Measurements from ENCODE around the gene SUFU. TPM values are rescaled to one million over a fixed set of nuclear protein-coding genes. Genes with fewer than 3 reads are reported as not detected.

The SUFU gene
- total RNA-seq, 1 donor from 2014 or later: 0.79 TPM

- no peak for FAIRE-seq
- Histone ChIP-seq H3K36me3 (ENCODE audit: control insufficient read depth, insufficient read depth, low read length) (peaks cover 4% of the 10 kb centered on the region), H3K27me3 (ENCODE audit: control insufficient read depth, insufficient read depth, low read length) (no peaks in the 10 kb centered on the region), H3K4me3 (ENCODE audit: low read depth, low read length) (no peak overlapping the region)
- TF ChIP-seq CTCF (IDR thresholded peaks at IDR 0.05; ENCODE audit: insufficient read depth, low read length, severe bottlenecking): no peak
- peak; percentile 33 for DNase-seq (ENCODE audit: low read depth)
These were observed 106.7 kb downstream of the SUFU start for GRCh38 chr10:102610441-102610887.

- no peak for TF ChIP-seq CTCF (IDR thresholded peaks at IDR 0.05; ENCODE audit: insufficient read depth, low read length, severe bottlenecking)
- Histone ChIP-seq H3K4me3 (ENCODE audit: low read depth, low read length) (no peak overlapping the region), H3K36me3 (ENCODE audit: control insufficient read depth, insufficient read depth, low read length) (peaks cover 2% of the 10 kb centered on the region), H3K27me3 (ENCODE audit: control insufficient read depth, insufficient read depth, low read length) (no peaks in the 10 kb centered on the region)
- DNase-seq (ENCODE audit: low read depth) (peak; percentile 79), FAIRE-seq (no peak)
These were observed 107.8 kb downstream of the SUFU start for GRCh38 chr10:102611514-102612087.

GRCh38 chr10:102612964-102613275 lies 109.1 kb downstream of the SUFU start:
- no peak for TF ChIP-seq CTCF (IDR thresholded peaks at IDR 0.05; ENCODE audit: insufficient read depth, low read length, severe bottlenecking)
- no peak overlapping the region for H3K4me3 ChIP-seq (ENCODE audit: low read depth, low read length)
- H3K27me3 ChIP-seq (ENCODE audit: control insufficient read depth, insufficient read depth, low read length): no peaks in the 10 kb centered on the region
- peaks cover 4% of the 10 kb centered on the region for H3K36me3 ChIP-seq (ENCODE audit: control insufficient read depth, insufficient read depth, low read length)
- no peak for DNase-seq (ENCODE audit: low read depth)
- no peak for FAIRE-seq

GRCh38 chr10:102613286-102613685 lies 109.5 kb downstream of the SUFU start:
- Histone ChIP-seq H3K4me3 (ENCODE audit: low read depth, low read length) (no peak overlapping the region), H3K36me3 (ENCODE audit: control insufficient read depth, insufficient read depth, low read length) (peaks cover 4% of the 10 kb centered on the region), H3K27me3 (ENCODE audit: control insufficient read depth, insufficient read depth, low read length) (no peaks in the 10 kb centered on the region)
- DNase-seq (ENCODE audit: low read depth): no peak
- TF ChIP-seq CTCF (IDR thresholded peaks at IDR 0.05; ENCODE audit: insufficient read depth, low read length, severe bottlenecking): no peak
- no peak for FAIRE-seq

GRCh38 chr10:102613785-102614184 lies 110.0 kb downstream of the SUFU start:
- no peak for FAIRE-seq
- TF ChIP-seq CTCF (IDR thresholded peaks at IDR 0.05; ENCODE audit: insufficient read depth, low read length, severe bottlenecking): no peak
- H3K27me3 ChIP-seq (ENCODE audit: control insufficient read depth, insufficient read depth, low read length): no peaks in the 10 kb centered on the region
- no peak overlapping the region for H3K4me3 ChIP-seq (ENCODE audit: low read depth, low read length)
- no peak for DNase-seq (ENCODE audit: low read depth)
- peaks cover 4% of the 10 kb centered on the region for H3K36me3 ChIP-seq (ENCODE audit: control insufficient read depth, insufficient read depth, low read length)

- TF ChIP-seq CTCF (IDR thresholded peaks at IDR 0.05; ENCODE audit: insufficient read depth, low read length, severe bottlenecking): no peak
- Histone ChIP-seq H3K36me3 (ENCODE audit: control insufficient read depth, insufficient read depth, low read length) (peaks cover 4% of the 10 kb centered on the region), H3K27me3 (ENCODE audit: control insufficient read depth, insufficient read depth, low read length) (no peaks in the 10 kb centered on the region), H3K4me3 (ENCODE audit: low read depth, low read length) (no peak overlapping the region)
- DNase-seq (ENCODE audit: low read depth) (no peak), FAIRE-seq (no peak)
These were observed 111.1 kb downstream of the SUFU start for GRCh38 chr10:102614888-102615287.

Data from bronchial epithelial cell (primary cell).